HT1080 (cell line): Measurements from ENCODE around the gene LMAN1L. TPM values are rescaled to one million over a fixed set of nuclear protein-coding genes. Genes with fewer than 3 reads are reported as not detected.

ENCODE experiments used
- DNase-seq: peaks from one replicate; pipeline ENCODE4 v3.0.0-alpha.2; 2015; ENCODE audit warnings: low read depth
- total RNA-seq: library from RNA; depleted of rRNA; stranded (reverse); fragments of >200 nt; shearing (Covaris generic); gene quantifications from 2 replicates; pipeline ENCODE4 v1.2.3, GENCODE V29; 2014

LMAN1L gene
- total RNA-seq, 1 experiment from 2014 or later: 0.05 TPM

DNA sequence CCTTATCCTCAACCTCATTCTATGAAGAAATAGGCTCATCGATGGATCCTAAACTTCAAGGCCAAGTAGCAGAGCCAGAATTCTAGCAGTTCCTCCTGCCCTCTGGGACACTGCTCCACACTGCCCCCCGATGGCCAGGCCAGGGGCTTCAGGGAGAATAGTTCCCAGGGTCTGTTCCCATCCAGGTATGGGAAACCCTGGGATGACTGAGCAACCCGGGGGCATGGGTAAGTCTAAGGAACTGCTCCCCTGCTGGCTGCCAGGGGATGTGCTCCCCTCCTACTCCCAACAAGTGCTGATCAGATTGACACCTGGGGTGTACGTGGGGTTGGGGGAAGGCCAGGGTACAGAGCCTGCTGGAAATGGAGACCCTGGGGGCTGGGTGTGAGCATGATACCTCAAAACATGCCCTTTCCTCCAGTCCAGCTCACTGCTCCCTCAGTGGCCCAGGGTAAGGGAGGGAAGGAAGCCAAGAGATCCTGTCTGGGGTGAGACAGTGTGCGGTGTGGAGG, 22.7 kb downstream of the LMAN1L start:
- DNase-seq: peak; percentile 78

DNA sequence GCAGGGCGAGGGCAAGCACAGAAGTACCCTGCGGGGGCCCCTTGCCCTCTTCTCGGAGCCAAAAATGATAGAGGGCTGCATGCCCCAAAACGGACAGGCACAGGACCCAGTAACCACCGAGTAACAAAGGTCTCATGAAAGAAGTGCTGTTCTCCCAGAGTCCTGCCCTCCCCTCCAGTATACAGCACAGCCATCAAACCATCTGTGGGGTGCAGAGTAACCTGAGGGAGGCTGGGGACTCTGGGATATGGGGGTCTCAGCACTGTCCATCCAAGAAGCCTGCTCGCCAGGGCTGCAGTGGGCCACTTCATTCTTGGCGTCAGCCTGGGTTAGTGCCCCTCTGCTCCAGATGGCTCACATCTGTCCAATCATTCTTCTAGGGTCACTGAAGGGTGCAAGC, 24.2 kb downstream of the LMAN1L start:
- no peak for DNase-seq

DNA sequence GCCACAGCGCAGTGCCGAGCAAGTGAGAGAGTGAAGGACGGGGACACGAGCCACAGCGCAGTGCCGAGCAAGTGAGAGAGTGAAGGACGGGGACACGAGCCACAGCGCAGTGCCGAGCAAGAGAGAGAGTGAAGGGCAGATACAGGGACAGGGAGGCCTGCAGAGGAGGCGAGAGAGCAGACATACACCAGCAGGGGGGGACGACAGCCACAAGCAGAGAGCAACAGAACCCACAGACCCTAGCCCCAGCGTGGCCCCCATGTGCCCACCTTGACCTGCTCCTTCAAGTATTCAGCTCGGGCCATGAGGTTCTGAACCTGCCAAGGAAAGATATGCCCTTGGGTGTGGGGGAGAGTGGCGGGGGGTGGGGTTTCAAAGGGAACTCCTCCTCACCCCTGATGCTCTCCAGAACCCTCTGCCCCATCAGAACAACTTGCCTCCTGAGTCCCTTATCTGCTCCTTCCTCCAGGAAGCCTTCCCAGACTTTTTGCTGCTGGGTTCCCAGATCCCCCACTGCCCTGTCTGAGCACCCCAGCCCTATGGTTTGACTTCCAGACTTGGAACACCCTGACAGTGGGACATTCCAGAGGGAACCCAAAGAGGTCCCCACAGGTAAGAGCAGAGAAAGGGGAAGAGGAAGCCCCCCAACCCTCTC, 25.0 kb downstream of the LMAN1L start:
- no peak for DNase-seq

DNA sequence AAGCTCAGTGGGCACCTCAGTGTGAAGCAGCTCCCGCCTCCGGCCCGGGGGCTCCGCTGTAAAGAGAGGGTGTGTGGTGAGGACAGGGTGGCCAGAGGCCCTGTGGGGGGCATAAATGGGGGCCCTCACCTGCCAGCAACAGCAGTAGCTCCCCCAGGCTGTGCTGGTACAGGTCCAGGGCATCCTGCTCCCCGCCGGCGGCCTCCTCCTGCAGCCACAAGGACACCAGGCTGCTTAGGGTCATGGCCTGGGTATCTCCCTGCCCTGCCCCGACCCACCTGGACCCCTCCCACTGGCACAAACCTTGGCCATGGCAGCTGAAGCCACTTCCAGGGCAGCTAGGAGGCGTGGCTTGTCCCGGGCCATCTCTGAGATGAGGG, 25.5 kb downstream of the LMAN1L start:
- DNase-seq: no peak

DNA sequence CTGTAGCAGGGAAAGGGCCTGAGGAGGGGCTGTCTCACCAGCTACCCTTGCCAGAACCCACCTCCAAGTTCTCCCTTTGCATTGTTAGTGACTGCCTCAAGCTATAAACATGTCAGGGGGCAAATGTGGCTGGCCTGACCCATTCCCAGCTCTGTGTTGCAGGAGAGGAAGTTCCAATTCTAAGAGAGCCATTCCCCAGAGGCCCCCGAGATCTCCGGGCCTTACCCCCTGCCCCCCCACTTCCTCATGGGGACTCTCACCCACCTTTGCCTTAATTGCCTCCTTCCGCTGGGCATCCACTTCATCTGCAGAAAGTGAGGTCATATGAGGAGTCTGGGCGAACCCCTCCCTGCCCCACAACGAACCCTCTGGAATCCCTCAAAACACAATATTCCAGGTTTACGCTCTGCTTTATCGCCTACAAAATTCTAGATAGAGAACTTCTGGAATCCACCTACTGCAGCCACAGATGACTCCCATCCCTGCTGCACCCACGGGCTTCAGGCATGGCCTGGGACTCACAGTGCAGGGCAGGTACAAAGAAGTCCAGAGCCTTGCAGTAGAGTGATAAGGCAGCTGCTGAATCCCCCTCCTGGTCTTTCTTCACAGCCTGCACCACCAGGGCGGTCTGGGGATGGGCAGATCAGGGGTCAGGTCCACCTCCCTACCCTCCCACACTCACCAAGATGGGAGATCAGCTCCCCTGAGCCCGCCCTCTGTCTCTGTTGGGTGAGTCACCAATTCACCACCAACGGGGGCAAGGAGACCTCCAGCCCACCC, 26.3 kb downstream of the LMAN1L start:
- DNase-seq: no peak

DNA sequence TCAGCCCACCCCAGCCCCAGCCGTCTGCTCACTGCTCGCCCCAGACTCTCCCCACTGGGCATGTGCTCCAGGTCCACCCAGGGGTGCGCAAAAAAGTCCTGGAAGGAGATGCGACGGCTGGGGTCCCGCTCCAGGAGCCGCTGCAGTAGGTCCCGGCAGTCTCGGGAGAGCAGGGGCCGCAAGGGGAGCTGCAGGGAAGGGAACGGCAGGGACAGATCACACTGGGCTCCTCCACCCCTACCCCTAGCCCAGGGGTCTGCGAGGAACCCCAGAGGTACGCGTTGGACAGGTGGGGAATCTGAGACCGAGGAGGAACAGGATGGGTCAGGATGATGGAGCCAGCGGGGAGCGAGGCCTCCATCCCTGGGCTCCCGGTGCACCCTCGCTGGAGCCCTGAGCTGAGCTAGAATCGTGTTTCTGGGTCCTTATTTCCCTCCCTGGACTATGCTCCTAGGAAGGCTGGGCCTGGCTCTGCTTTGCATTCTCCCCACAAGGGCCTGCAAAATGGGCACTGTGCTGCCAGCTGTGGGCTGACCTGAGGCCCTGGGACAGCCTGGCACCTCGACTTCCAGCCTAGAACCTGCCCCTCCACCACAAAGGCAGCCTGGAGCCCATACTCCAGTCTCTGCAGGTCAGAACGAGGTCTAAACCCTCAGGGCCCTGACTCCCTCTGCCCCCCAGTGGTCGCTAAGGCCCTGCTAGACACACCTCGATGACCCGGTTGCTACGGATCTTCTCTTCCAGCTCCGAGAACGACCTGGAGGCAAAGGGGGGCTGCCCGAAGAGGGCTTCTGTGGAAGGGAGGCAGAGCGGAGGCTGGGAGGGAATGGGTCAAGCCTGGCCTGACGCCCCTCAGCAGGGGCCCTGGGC, 27.1 kb downstream of the LMAN1L start:
- no peak for DNase-seq

DNA sequence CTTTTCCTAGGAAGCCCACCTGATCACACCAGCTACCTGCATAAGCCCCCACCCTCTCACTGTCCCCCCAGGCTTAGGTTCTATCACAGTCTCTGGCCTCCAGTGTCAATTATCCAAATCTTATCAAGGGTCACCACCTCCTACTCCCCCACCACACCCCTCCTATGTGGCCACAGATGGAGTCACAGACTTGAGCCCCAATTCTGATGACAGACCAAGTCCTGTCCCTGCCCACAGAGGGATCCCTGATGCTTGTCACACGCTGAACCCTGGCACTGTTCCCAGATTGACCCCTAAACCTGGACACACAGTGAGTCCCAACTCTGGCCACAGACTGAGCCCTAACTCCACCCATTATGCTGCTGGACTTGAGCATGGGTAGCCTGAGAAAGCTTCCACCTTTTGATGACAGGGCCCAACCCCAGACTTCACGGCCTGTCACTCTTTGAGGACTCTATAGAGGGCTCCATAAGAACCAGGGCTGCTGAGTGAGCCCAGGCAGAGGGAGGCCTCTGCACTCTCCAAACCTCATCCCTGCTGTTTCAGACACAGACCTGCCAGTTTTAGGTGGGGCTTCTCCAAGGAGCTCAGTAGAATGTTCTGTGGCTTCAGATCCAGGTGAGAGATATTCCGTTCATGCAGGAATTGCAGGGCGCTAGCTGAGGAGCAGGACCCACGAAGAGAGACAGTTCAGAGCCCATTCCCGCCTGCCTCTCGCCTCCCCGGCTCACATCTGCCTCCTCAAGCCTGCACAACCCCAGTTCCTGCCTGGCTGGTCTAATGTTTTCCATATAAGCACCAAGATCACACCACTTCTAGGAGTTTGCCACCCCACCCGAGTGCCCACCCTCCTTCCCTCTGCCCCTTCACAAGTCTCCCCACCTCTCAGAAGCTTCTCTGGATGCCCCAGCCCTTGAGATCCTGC, 28.5 kb downstream of the LMAN1L start:
- DNase-seq: no peak

DNA sequence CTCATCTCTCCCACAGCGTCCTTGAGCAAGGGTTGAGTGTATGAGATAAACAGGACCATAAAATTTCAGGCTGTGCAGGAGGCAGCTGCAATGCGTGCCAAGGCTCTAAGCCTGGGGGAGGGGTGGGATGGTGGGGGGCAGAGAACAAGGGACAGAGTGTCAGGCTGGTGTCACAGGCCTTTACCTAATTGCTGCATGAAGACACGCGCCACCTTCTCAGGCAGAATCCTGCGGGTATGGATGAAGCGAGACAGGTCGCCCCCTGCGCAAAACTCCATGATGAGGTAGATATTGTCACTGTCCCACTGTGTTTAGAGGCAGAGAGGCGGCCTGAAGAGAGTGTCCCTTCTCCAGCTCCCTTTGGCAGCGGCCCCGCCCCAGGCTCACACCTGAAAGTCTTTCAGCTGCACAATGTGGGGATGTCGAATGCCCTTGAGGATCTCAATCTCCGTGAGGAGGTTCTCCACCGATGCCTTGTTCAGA, 29.3 kb downstream of the LMAN1L start:
- DNase-seq: no peak

DNA sequence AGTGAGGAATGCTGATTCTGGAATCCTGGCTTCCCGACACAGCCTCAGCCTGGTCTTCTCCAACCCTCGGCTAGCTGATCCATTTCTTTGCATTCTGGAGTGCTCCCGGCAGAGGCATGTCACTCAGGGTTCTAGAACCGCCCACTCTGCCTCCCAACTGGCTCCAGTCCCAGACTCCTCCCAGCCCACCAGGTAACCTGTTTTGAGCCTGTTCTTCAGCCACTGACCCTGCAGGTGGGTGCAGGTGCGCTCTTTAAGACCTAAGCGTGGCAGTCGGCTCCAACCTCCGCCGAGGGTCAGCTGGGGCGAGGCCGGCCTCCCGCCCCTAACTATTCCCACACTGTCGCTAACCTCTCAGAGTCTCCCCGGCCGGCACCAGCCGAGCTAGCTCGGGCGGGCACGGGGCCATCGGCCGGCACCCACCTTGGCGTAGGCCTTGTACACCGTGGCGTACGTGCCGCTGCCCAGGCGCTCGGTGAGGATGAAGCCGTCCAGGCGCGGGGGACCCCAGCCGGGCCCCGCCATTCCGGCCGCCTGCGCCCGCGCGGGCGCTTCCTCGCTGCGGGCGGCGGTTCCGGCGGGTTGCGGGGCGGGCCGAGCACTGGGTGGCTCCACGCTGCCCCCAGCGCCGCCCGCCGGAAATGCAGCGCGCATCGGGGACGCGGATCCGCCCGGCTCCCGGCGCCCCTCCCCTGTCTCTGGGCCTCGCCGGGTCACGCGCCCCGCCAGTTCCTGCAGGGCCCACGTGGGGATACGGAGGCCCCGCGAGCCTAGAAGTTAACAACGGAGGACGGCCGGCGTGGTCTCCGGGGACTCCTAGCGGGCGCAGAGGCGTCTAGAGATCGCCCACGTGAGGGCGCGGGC, 30.2 kb downstream of the LMAN1L start, which contains the start of gene ULK3:
Gene ULK3, minus strand, starts transcription at position 576 of the 864 bp plus-strand sequence. Its CDS starts 51 bp downstream, at position 525.
- DNase-seq: peak; percentile 86

DNA sequence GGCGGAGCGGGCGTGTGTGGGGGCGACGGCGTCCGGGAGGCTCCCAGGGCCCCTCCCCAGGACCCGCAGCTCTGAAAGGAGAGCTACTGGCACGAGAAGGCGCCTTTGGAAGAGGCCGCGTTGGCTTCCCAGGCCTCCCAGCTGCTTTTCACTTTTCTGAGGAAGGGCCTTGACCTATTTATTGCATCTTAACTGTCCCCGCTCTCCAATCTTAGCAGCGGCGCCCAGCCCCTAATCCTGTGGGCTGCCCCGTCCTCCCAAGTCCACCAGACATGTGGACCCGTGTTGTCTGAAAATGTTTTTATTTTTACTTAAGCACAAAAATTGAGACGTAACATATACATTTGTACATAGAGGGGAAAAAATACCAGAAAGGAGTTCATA, 30.8 kb downstream of the LMAN1L start:
- no peak for DNase-seq

DNA sequence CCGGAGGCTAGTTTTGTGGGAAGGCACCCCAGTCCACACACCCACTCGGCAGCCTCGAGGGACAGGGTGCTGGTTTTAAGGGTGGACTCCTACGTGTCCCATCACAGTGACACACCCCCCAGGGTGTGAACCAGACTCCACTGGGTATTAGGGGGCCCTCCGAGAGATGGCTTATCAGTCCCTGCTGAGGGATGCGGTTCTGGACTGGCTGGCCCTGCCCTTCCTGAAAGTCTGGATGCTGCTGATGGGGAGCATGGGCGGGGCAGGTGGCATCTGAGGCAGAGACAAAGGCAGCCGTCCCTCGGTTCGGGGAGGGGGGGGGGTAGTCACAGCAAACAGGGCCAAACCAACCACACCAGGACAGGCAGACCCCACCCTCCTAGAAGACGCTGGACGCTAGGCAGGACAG, 31.3 kb downstream of the LMAN1L start:
- no peak for DNase-seq

DNA sequence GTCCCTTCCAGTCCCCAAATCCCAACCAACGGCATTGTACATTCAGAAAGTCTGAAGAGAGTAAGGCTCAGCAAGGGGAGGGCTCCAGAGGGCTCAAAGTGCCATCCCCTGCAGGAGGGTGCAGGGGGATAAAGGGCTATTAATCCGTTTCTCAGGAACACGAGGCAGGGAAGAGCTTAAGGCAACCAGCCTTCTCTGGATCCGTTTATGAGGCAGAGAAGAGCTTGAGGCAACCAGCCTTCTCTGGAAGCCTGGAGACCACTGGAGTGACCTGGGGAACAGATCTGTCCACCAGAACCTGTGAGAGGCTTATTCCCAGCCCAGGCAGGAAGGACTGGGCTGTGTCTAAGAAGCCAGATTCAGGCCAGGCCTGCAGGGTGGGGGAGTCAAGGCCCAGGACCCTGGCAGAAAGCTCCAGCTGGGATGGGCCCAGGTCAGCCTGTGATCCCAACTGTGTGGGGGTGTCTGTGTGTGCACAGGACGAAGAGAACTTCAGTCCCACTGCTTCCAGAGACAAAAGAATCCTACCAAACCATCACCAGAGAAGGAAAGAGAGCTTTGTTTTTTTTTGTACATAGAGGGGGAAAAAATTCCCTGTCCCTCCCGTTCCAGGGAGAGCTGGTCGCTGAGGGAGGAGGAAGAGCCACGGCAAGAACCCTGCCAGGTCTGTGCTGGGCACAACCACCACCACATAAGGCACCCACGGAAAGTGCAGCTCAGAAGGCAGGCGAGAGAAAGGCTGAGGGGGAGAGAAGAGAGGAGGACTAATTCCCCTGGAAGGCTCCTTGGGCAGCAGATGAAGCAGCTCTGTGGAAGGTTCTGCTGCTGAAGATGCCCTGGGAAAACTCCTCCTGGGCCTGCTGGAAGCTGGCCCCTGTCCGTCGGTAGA, 31.9 kb downstream of the LMAN1L start:
- no peak for DNase-seq

DNA sequence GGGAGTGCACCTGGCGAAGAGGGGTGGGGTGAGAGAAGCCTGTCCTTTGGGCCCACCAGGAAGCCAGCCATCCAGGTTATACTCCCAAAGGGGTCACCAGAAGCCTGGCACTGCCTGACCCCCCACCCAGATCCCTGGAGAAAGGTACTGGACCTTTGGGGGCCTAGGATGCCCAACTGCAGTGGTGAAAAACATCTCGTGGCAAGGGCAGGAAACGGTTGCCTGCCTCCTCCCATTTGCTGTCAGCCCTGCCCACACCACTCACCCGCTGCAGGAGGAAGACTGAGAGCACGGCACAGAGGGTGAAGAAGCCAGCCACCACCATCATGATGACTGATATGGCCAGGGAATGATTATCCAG, 32.6 kb downstream of the LMAN1L start:
- no peak for DNase-seq

DNA sequence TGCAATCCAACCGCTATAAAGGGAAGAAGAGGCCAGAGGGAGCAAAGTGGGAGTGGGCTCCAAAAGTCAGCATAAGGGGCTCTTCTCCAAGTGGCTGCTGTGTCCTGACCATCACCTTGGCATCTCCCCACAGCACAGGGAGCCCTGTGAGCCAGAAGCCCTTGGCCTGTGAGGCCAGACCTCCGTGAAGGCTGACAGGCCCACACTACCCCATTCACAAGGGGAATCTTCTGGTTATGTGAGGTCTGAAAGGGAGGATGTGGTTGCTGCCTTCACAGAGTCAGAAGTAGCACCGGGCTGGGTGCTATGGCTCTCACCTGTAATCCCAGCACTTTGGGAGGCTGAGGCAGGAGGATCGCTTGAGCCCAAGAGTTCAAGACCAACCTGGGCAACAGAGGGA, 32.9 kb downstream of the LMAN1L start:
- no peak for DNase-seq

DNA sequence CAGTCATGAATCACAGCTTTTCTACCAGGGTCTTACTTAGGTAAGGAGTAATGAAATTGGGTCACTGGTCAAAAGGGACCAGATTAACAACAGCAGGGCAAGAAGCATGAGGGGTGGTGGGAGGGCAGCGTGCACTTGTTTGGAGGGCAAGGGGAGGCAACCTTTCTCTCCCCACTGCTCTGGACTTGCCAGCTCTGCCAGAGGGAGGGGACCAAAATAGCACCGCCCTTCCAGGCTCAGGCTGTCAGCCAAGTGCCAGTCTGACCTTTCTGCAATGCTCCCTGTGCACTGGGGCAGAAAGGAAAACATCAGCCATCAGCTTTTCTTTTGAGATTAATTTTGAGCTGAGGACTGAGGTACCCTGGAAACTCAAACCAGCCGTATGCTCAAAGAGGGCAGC, 34.8 kb downstream of the LMAN1L start:
- DNase-seq: no peak

DNA sequence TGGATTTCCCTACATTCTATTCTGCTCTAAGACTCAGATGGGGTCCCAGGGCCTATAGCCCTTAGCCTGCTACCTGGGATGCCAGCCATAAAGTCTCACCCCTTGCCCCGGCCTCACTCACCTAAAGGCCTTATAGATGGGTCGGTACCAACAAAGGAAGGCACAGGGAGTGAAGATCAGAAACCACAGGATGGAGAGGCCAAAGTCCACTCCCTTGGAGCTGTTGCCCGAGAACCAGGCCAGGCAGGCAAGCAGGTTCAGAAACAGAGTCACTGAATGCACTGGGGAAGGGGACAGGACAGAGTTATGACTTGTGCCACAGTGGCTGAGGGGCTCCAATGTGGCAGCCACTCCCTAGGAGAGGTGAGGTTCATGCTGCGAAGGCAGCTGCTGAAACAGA, 37.8 kb downstream of the LMAN1L start:
- no peak for DNase-seq

DNA sequence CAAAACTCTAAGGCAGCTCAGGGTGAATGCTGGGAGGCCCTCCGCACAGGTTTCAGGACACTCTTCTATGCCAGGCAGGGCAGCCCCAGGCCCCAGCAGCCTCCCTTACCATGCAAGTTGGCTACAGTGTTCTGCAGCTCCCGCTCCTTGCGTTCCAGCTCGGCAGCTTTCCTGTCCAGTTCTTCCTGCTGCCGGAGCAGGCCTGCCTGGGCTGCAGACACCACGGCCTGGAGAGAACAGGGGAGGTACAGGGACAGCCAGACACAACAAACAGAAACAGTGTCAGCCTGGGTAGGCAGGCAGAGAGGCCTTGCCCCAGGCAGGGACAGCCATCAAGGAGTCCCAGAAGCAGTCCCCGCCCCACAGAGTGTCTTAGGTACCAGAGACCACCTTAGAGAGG, 39.3 kb downstream of the LMAN1L start:
- DNase-seq: no peak

DNA sequence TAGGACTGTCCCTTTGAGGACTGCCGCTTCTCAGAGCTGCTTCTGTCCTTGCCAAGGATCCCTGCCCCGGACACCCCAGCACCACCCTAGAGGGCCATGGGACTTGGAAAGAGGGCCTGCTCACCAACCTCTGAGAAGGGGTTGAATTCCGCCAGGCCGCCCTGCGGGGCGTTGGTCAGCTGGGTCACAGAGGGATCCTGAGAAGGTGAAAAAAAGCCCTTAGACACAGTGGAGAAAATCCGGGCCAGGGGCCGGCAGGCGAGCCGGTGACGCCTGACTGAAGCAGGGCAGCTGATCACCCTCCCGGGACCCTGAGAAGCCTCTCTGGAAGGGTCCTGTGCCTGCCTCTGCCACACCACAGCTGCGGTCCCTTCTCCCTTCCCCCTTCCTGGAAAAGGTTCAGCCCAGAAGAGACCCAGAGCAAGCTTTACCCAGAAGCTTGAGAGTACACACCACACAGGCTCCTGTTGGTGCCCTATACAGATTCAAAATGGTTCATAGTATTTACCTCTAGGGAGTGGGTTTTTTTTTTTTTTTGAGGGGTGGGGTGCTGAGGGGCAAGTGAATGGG, 41.9 kb downstream of the LMAN1L start:
- no peak for DNase-seq
